KMS-11 (cell line): Measurements from ENCODE around the gene FBXL19.

Experiments used
- H2AFZ ChIP-seq: fragments of 200-600 bp; sonication (generic); 2 replicates; pipeline ENCODE4 v1.6.1; 2016; ENCODE audit warnings: antibody characterized with exemption, mixed run types, low read depth
- H3K27ac ChIP-seq: fragments of 200-600 bp; sonication (generic); 2 replicates; pipeline ENCODE4 v1.6.1; 2016; ENCODE audit warnings: mild to moderate bottlenecking, mixed run types
- H3K27me3 ChIP-seq: fragments of 200-600 bp; sonication (generic); 2 replicates; pipeline ENCODE4 v1.6.1; 2017; ENCODE audit warnings: mild to moderate bottlenecking, low read depth, mixed run types, moderate library complexity; ENCODE audit not compliant: insufficient read depth
- H3K36me3 ChIP-seq: fragments of 200-600 bp; sonication (generic); 2 replicates; pipeline ENCODE4 v1.6.1; 2017; ENCODE audit warnings: mild to moderate bottlenecking, mixed run types; ENCODE audit not compliant: insufficient read depth
- H3K4me1 ChIP-seq: fragments of 200-600 bp; sonication (generic); 2 replicates; pipeline ENCODE4 v1.6.1; 2016; ENCODE audit warnings: mild to moderate bottlenecking, low read depth, mixed run types; ENCODE audit not compliant: poor library complexity, severe bottlenecking
- H3K4me2 ChIP-seq: fragments of 200-600 bp; sonication (generic); 2 replicates; pipeline ENCODE4 v1.7.0; 2016; ENCODE audit warnings: mild to moderate bottlenecking, mixed run types
- H3K4me3 ChIP-seq: fragments of 200-600 bp; sonication (generic); IDR thresholded peaks from 2 replicates; pipeline ENCODE4 v1.6.1; 2017; ENCODE audit warnings: low read depth, low read length, mixed read lengths; ENCODE audit not compliant: insufficient read depth
- H3K79me2 ChIP-seq: fragments of 200-600 bp; sonication (generic); 2 replicates; pipeline ENCODE4 v1.6.1; 2016; ENCODE audit warnings: low read depth, mixed run types; ENCODE audit not compliant: insufficient read depth
- H3K9ac ChIP-seq: fragments of 200-600 bp; sonication (generic); 2 replicates; pipeline ENCODE4 v1.6.1; 2016; ENCODE audit warnings: mild to moderate bottlenecking, mixed run types
- H4K20me1 ChIP-seq: fragments of 200-600 bp; sonication (generic); 2 replicates; pipeline ENCODE4 v1.6.1; 2016; ENCODE audit warnings: mild to moderate bottlenecking, mixed run types; ENCODE audit not compliant: insufficient read depth
- CTCF ChIP-seq: fragments of 200-600 bp; sonication (generic); conservative IDR thresholded peaks from 2 replicates; pipeline ENCODE4 v1.6.1; 2017; ENCODE audit warnings: low read depth, mild to moderate bottlenecking, antibody characterized with exemption, low read length, moderate library complexity, mixed read lengths

The FBXL19 gene

GRCh38 chr16:30927789-30928378, 4.5 kb downstream of the FBXL19 start:
- H3K4me3 ChIP-seq: no peak overlapping the region
- H3K36me3 ChIP-seq: no peaks in the 10 kb centered on the region
- no peaks in the 10 kb centered on the region for H4K20me1 ChIP-seq
- no peaks in the 10 kb centered on the region for H3K27me3 ChIP-seq
- no peak overlapping the region for H3K9ac ChIP-seq
- no peak overlapping the region for H2AFZ ChIP-seq
- no peaks in the 10 kb centered on the region for H3K4me1 ChIP-seq
- TF ChIP-seq CTCF: no peak
- H3K27ac ChIP-seq: no peak overlapping the region
- no peak overlapping the region for H3K4me2 ChIP-seq
- no peaks in the 10 kb centered on the region for H3K79me2 ChIP-seq

GRCh38 chr16:30928390-30928789, 5.0 kb downstream of the FBXL19 start:
- H3K9ac ChIP-seq: no peak overlapping the region
- no peaks in the 10 kb centered on the region; the same call in 1 of the 2 replicates for H3K36me3 ChIP-seq

GRCh38 chr16:30929167-30929566, 5.8 kb downstream of the FBXL19 start:
- H3K4me2 ChIP-seq: no peak overlapping the region
- no peaks in the 10 kb centered on the region for H3K79me2 ChIP-seq
- H3K9ac ChIP-seq: no peak overlapping the region
- no peak for TF ChIP-seq CTCF
- no peaks in the 10 kb centered on the region; the same call in 1 of the 2 replicates for H3K36me3 ChIP-seq
- H4K20me1 ChIP-seq: no peaks in the 10 kb centered on the region
- no peak overlapping the region for H3K4me3 ChIP-seq
- H2AFZ ChIP-seq: no peak overlapping the region
- H3K4me1 ChIP-seq: no peaks in the 10 kb centered on the region
- H3K27me3 ChIP-seq: no peaks in the 10 kb centered on the region
- H3K27ac ChIP-seq: no peak overlapping the region

More at GRCh38 chr16:30928390-30928789, 5.0 kb downstream of the FBXL19 start:
- Histone ChIP-seq H3K27me3 (no peaks in the 10 kb centered on the region), H2AFZ (no peak overlapping the region), H4K20me1 (no peaks in the 10 kb centered on the region), H3K4me2 (no peak overlapping the region), H3K79me2 (no peaks in the 10 kb centered on the region), H3K27ac (no peak overlapping the region), H3K4me1 (no peaks in the 10 kb centered on the region), H3K4me3 (no peak overlapping the region)
- no peak for TF ChIP-seq CTCF

- no peaks in the 10 kb centered on the region for H4K20me1 ChIP-seq
- H3K4me1 ChIP-seq: no peaks in the 10 kb centered on the region
- no peak overlapping the region for H3K4me3 ChIP-seq
- H2AFZ ChIP-seq: no peak overlapping the region
- H3K27me3 ChIP-seq: no peaks in the 10 kb centered on the region
- H3K27ac ChIP-seq: no peak overlapping the region
- H3K4me2 ChIP-seq: no peak overlapping the region
- H3K36me3 ChIP-seq: no peaks in the 10 kb centered on the region; the same call in 1 of the 2 replicates
- H3K79me2 ChIP-seq: no peaks in the 10 kb centered on the region
- TF ChIP-seq CTCF: no peak
- no peak overlapping the region for H3K9ac ChIP-seq
Measured at GRCh38 chr16:30930160-30930571, 6.8 kb downstream of the FBXL19 start.
